NB4 (cell line): Measurements from ENCODE around the gene TAF11L13.

Source experiments
- POLR2A ChIP-seq: IDR thresholded peaks from 2 replicates; pipeline ENCODE4 v1.6.1; 2011; ENCODE audit warnings: mild to moderate bottlenecking; ENCODE audit not compliant: insufficient read length; ENCODE audit errors: extremely low read depth
- TF ChIP-seq, protein P1 (sequence below): IDR thresholded peaks from one replicate; pipeline ENCODE4 v1.5.1; 2012; ENCODE audit warnings: low read depth, low read length

DNA sequence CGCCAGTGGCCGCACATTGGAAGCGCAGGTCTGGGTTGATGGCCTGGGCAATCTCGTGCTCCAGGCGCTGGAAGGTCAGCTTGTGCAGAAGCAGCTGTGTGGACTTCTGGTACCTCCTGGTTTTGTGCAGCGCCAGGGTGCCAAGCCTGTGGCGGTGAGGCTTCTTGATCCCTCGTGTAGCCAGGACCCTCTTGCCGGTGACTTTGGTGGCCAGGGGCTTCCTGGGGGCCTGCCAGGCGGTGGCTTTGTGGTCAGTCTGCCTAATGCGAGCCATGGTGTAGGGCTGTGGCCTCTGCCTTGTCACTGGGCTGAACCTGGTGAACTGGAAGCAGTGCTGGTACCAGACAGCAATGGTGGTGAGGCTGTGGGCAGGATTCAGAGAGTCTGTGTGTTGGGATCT, 6.2 kb upstream of the TAF11L13 start:
- TF ChIP-seq, protein P1, sequence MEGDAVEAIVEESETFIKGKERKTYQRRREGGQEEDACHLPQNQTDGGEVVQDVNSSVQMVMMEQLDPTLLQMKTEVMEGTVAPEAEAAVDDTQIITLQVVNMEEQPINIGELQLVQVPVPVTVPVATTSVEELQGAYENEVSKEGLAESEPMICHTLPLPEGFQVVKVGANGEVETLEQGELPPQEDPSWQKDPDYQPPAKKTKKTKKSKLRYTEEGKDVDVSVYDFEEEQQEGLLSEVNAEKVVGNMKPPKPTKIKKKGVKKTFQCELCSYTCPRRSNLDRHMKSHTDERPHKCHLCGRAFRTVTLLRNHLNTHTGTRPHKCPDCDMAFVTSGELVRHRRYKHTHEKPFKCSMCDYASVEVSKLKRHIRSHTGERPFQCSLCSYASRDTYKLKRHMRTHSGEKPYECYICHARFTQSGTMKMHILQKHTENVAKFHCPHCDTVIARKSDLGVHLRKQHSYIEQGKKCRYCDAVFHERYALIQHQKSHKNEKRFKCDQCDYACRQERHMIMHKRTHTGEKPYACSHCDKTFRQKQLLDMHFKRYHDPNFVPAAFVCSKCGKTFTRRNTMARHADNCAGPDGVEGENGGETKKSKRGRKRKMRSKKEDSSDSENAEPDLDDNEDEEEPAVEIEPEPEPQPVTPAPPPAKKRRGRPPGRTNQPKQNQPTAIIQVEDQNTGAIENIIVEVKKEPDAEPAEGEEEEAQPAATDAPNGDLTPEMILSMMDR, result no peak
- no peak for TF ChIP-seq POLR2A
